Thymus (tissue), 2 donors: Measurements from ENCODE around the gene SLC22A13. TPM values are rescaled to one million over a fixed set of nuclear protein-coding genes. Genes with fewer than 3 reads are reported as not detected.

Source experiments
- polyA plus RNA-seq: library from polyadenylated mRNA; stranded (reverse); fragments of 200-250 nt; gene quantifications from one replicate; pipeline ENCODE4 v1.2.3, GENCODE V29; 2013
- total RNA-seq: library from RNA; stranded (reverse); fragments of 120-200 nt; gene quantifications from one replicate; pipeline ENCODE4 v1.2.4, GENCODE V29; 2013
- donor health status: healthy.

Gene SLC22A13
- total and polyA plus RNA-seq, 2 donors, result 0.07 to 0.09 TPM

Other genes starting within 250 kb of the SLC22A13 start
- gene PLCD1, start 236.2 kb upstream of the SLC22A13 start, total RNA-seq, result 16.3 TPM
- 23.8 TPM for gene PLCD1, start 236.2 kb upstream of the SLC22A13 start, polyA plus RNA-seq
- gene DLEC1, start 226.6 kb upstream of the SLC22A13 start, total RNA-seq, result 0.09 TPM
- gene DLEC1, start 226.6 kb upstream of the SLC22A13 start, polyA plus RNA-seq, result 0.52 TPM
- gene ACAA1, start 128.7 kb upstream of the SLC22A13 start, total RNA-seq, result 33.3 TPM
- 75.2 TPM for gene ACAA1, start 128.7 kb upstream of the SLC22A13 start, polyA plus RNA-seq
- gene MYD88, start 127.2 kb upstream of the SLC22A13 start, total RNA-seq, result 15.1 TPM
- 54.3 TPM for gene MYD88, start 127.2 kb upstream of the SLC22A13 start, polyA plus RNA-seq
- 33.0 TPM for gene OXSR1, start 100.3 kb upstream of the SLC22A13 start, total RNA-seq
- gene OXSR1, start 100.3 kb upstream of the SLC22A13 start, polyA plus RNA-seq, result 23.0 TPM
- 0.05 TPM for gene SLC22A14, start 16.5 kb downstream of the SLC22A13 start, total RNA-seq
- gene SLC22A14, start 16.5 kb downstream of the SLC22A13 start, polyA plus RNA-seq, result 0.21 TPM
- 2.2 TPM for gene XYLB, start 81.0 kb downstream of the SLC22A13 start, total RNA-seq
- 0.43 TPM for gene XYLB, start 81.0 kb downstream of the SLC22A13 start, polyA plus RNA-seq
- 6.3 TPM for gene ACVR2B, start 188.1 kb downstream of the SLC22A13 start, total RNA-seq
- 2.4 TPM for gene ACVR2B, start 188.1 kb downstream of the SLC22A13 start, polyA plus RNA-seq
- 9.0 TPM for gene EXOG, start 230.5 kb downstream of the SLC22A13 start, total RNA-seq
- 14.4 TPM for gene EXOG, start 230.5 kb downstream of the SLC22A13 start, polyA plus RNA-seq